Astrocyte (in vitro differentiated cells and primary cell): ENCODE measurements around the gene CSAD.

Experiments used
- EZH2 ChIP-seq: IDR thresholded peaks from 2 replicates; pipeline ENCODE4 v1.6.1; 2012; ENCODE audit warnings: mild to moderate bottlenecking, low read length, inconsistent platforms; ENCODE audit not compliant: insufficient read depth
- TF ChIP-seq, protein P1 (sequence below): IDR thresholded peaks from 2 replicates; pipeline ENCODE4 v1.5.1; 2011; ENCODE audit warnings: low read depth, mild to moderate bottlenecking, inconsistent platforms, low read length, moderate library complexity; ENCODE audit not compliant: insufficient read depth

DNA sequence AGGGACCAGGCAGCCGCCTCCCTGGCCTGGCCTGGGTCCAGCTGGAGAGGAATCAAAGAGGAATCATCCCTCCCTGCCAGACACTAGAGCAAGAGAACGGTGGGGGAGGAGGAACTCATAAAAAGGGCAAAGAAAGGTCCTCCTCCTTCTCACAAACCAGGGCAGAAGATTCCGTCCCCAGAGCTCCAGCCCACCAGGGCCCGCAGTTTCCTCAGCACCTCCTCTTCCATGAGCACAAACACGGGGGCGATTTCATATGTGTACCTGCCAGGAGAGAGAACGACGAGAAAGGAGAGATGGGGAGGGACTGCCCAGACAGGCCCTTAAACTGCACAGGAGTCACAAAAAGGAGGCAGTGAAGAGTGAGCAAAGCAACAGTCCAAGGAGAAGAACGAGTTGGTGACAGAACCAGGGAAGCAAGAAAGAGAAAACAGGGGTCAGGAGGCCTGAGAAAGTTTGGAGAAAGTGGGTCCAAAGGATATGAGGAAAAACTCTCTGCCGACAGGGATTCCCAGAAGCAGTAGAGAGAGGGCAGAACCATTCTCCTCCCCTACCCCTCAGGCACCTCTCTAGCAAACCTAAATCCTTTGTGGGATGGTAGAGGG lies 8.9 kb downstream of the CSAD start:
- TF ChIP-seq, protein P1, sequence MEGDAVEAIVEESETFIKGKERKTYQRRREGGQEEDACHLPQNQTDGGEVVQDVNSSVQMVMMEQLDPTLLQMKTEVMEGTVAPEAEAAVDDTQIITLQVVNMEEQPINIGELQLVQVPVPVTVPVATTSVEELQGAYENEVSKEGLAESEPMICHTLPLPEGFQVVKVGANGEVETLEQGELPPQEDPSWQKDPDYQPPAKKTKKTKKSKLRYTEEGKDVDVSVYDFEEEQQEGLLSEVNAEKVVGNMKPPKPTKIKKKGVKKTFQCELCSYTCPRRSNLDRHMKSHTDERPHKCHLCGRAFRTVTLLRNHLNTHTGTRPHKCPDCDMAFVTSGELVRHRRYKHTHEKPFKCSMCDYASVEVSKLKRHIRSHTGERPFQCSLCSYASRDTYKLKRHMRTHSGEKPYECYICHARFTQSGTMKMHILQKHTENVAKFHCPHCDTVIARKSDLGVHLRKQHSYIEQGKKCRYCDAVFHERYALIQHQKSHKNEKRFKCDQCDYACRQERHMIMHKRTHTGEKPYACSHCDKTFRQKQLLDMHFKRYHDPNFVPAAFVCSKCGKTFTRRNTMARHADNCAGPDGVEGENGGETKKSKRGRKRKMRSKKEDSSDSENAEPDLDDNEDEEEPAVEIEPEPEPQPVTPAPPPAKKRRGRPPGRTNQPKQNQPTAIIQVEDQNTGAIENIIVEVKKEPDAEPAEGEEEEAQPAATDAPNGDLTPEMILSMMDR = no peak
- no peak for TF ChIP-seq EZH2
